SU-DHL-6 (cell line): ENCODE data around the gene STAU1.

Experiments used
- H2AFZ ChIP-seq: fragments of 200-600 bp; sonication (generic); 2 replicates; pipeline ENCODE4 v1.6.1; 2014; ENCODE audit warnings: low read depth, mild to moderate bottlenecking, moderate library complexity, mixed read lengths, antibody characterized with exemption, low read length; ENCODE audit not compliant: severe bottlenecking
- H3F3A ChIP-seq: fragments of 200-600 bp; shearing (Covaris generic); 2 replicates; pipeline ENCODE4 v1.6.0; 2016; ENCODE audit warnings: antibody characterized with exemption, mild to moderate bottlenecking; ENCODE audit not compliant: insufficient read depth
- H3K27ac ChIP-seq: fragments of 200-600 bp; sonication (generic); 2 replicates; pipeline ENCODE4 v1.5.1; 2016; ENCODE audit warnings: low read depth, mild to moderate bottlenecking, low read length, moderate library complexity, mixed read lengths
- H3K27me3 ChIP-seq: fragments of 200-600 bp; sonication (generic), shearing (Covaris generic); 2 replicates; pipeline ENCODE4 v1.6.0; 2014; ENCODE audit warnings: mild to moderate bottlenecking, low read length
- H3K36me3 ChIP-seq: fragments of 200-600 bp; sonication (generic); 2 replicates; pipeline ENCODE4 v1.6.1; 2014; ENCODE audit warnings: mild to moderate bottlenecking, low read length, mixed read lengths
- H3K4me2 ChIP-seq: fragments of 300-600, 200-600 bp; shearing (Covaris generic), sonication (generic); 2 replicates; pipeline ENCODE4 v1.6.0; 2014; ENCODE audit warnings: low read length, low read depth, mild to moderate bottlenecking; ENCODE audit not compliant: poor library complexity, severe bottlenecking
- H3K4me3 ChIP-seq: fragments of 200-600 bp; sonication (generic); 2 replicates; pipeline ENCODE4 v1.5.1; 2014; ENCODE audit warnings: antibody characterized with exemption, low read length, mild to moderate bottlenecking, mixed read lengths; ENCODE audit not compliant: insufficient read depth, poor library complexity, severe bottlenecking
- H3K79me2 ChIP-seq: fragments of 200-600 bp; sonication (generic); 2 replicates; pipeline ENCODE4 v1.6.1; 2014; ENCODE audit warnings: mild to moderate bottlenecking, low read length, moderate library complexity; ENCODE audit not compliant: insufficient read depth
- H3K9ac ChIP-seq: fragments of 200-600 bp; sonication (generic); 2 replicates; pipeline ENCODE4 v1.7.0; 2014; ENCODE audit warnings: mild to moderate bottlenecking, low read length
- H3K9me2 ChIP-seq: fragments of 200-600 bp; sonication (generic); replicated peaks from 2 replicates; pipeline ENCODE4 v1.6.1; 2014; ENCODE audit warnings: low read length; ENCODE audit not compliant: insufficient read depth
- H3K9me3 ChIP-seq: fragments of 200-600 bp; sonication (generic); 2 replicates; pipeline ENCODE4 v1.6.1; 2014; ENCODE audit warnings: low read length, mixed read lengths; ENCODE audit not compliant: insufficient read depth
- H4K20me1 ChIP-seq: fragments of 200-600 bp; sonication (generic); 2 replicates; pipeline ENCODE4 v1.6.1; 2014; ENCODE audit warnings: low read depth, mild to moderate bottlenecking, antibody characterized with exemption, low read length, moderate library complexity, mixed read lengths
- CTCF ChIP-seq: fragments of 200-600 bp; sonication (generic); IDR thresholded peaks from one replicate; pipeline ENCODE4 v1.5.1; 2017; ENCODE audit warnings: antibody characterized with exemption, mild to moderate bottlenecking, low read length, moderate library complexity; ENCODE audit not compliant: insufficient read depth, poor library complexity, severe bottlenecking
- EZH2phosphoT487 ChIP-seq: fragments of 200-600 bp; sonication (generic), shearing (Covaris generic); conservative IDR thresholded peaks from 2 replicates; pipeline ENCODE4 v1.6.1; 2018; ENCODE audit warnings: mild to moderate bottlenecking, antibody characterized with exemption, low read length, moderate library complexity, mixed read lengths

Gene STAU1

DNA sequence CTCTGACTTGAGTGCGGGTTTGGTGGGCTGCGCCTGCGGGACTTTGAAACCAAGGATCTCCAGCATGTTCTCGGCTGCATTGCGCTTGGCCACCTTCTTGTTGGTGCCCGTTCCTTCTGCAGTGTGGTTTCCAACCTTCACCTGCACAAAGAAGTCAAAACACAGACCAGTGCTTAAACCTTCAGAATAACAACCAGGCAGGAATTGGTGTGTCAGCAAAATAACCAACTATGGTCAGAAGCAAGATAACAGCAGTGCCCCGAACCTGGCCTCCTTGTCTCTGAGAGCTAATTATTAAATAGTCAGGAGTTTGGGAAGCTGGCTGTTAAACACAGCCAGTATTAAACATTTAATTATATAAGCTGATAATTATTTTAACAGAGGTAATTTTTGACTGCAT lies 68.1 kb downstream of the STAU1 start:
- Histone ChIP-seq H3K9ac (no peak overlapping the region), H3K4me3 (no peak overlapping the region), H3K27ac (no peak overlapping the region), H4K20me1 (no peaks in the 10 kb centered on the region), H3K27me3 (no peaks in the 10 kb centered on the region), H3K9me2 (no peaks in the 10 kb centered on the region), H2AFZ (no peak overlapping the region), H3K36me3 (peaks cover 16% of the 10 kb centered on the region), H3K4me2 (no peak overlapping the region), H3K79me2 (no peaks in the 10 kb centered on the region), H3K9me3 (no peaks in the 10 kb centered on the region), H3F3A (no peaks in the 10 kb centered on the region)
- TF ChIP-seq CTCF (no peak), EZH2phosphoT487 (no peak)

- no peaks in the 10 kb centered on the region for H3F3A ChIP-seq
- no peak overlapping the region for H3K4me3 ChIP-seq
- no peaks in the 10 kb centered on the region for H3K9me2 ChIP-seq
- no peaks in the 10 kb centered on the region for H4K20me1 ChIP-seq
- no peaks in the 10 kb centered on the region for H3K27me3 ChIP-seq
- H3K27ac ChIP-seq, result no peak overlapping the region
- H3K36me3 ChIP-seq, result peaks cover 20% of the 10 kb centered on the region
- no peaks in the 10 kb centered on the region for H3K79me2 ChIP-seq
- H2AFZ ChIP-seq, result no peak overlapping the region
- no peak overlapping the region for H3K9ac ChIP-seq
- TF ChIP-seq CTCF, result no peak
- TF ChIP-seq EZH2phosphoT487, result no peak
- no peaks in the 10 kb centered on the region for H3K9me3 ChIP-seq
- H3K4me2 ChIP-seq, result no peak overlapping the region
Measured at GRCh38 chr20:49118307-49118706, 69.8 kb downstream of the STAU1 start.

DNA sequence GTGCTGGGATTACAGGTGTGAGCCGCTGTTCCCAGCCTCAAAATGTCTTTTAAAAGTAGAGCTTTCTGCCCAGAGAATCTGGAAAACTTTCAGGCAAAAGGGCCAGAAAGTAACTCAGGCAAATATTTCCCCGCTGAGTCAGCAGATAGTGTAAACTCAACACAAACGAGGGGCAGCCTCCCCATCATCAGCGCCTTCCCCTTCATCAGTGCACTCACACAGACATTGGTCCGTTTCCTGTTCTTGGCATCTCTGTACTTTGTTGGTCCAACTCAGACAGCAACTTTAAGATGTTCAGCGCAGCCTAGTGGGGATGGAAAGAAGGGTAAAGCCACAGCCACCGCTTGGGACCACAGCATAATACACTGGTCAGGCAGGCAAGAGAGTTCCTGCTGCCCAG lies 72.6 kb downstream of the STAU1 start:
- H3K4me2 ChIP-seq, result no peak overlapping the region
- no peak overlapping the region for H3K4me3 ChIP-seq
- H2AFZ ChIP-seq, result no peak overlapping the region
- H3K27ac ChIP-seq, result no peak overlapping the region
- no peaks in the 10 kb centered on the region for H3K79me2 ChIP-seq
- no peaks in the 10 kb centered on the region for H3K9me2 ChIP-seq
- TF ChIP-seq CTCF, result no peak
- TF ChIP-seq EZH2phosphoT487, result no peak
- no peaks in the 10 kb centered on the region for H3K27me3 ChIP-seq
- H3K36me3 ChIP-seq, result peaks cover 21% of the 10 kb centered on the region
- H3K9ac ChIP-seq, result no peak overlapping the region
- H3K9me3 ChIP-seq, result no peaks in the 10 kb centered on the region
- no peaks in the 10 kb centered on the region for H4K20me1 ChIP-seq
- H3F3A ChIP-seq, result 0 out of 2 replicates have a peak, but pooled peaks cover 3% of the 10 kb centered on the region
